8988T (cell line): ENCODE measurements around the gene SLC41A1.
"Not testable (repeated sequence)": the region's sequence is repeated elsewhere in the genome, so short reads cannot be mapped to it uniquely, and the experiment has no call there.

Experiments used
- DNase-seq: peaks from one replicate; pipeline ENCODE4 v3.0.0; 2011

Gene SLC41A1

GRCh38 chr1:205812878-205813754, at the start of gene SLC41A1:
Gene SLC41A1 (minus strand): TSS chr1:205813198. CDS start chr1:205810441, 2,757 bp downstream.
- peak; percentile 91 for DNase-seq

GRCh38 chr1:205861540-205861939, 48.5 kb upstream of the SLC41A1 start:
- no peak for DNase-seq

- DNase-seq = no peak
Measured at GRCh38 chr1:205858141-205858961, 45.4 kb upstream of the SLC41A1 start.

- not testable (repeated sequence) for DNase-seq
Measured at GRCh38 chr1:205857501-205857900, 44.5 kb upstream of the SLC41A1 start.

GRCh38 chr1:205856433-205856832, 43.4 kb upstream of the SLC41A1 start:
- no peak for DNase-seq

- DNase-seq = no peak
Measured at GRCh38 chr1:205852969-205853368, 40.0 kb upstream of the SLC41A1 start.

- no peak for DNase-seq
Measured at GRCh38 chr1:205851993-205852392, 39.0 kb upstream of the SLC41A1 start.

- peak; percentile 67 for DNase-seq
Measured at GRCh38 chr1:205849619-205850355, 36.8 kb upstream of the SLC41A1 start, which contains the start of gene PM20D1. Gene PM20D1 (minus strand): TSS chr1:205850132. CDS start chr1:205850072, 60 bp downstream.

- no peak for DNase-seq
Measured at GRCh38 chr1:205843036-205843859, 30.2 kb upstream of the SLC41A1 start.

GRCh38 chr1:205842229-205842628, 29.2 kb upstream of the SLC41A1 start:
- no peak for DNase-seq

GRCh38 chr1:205840146-205840923, 27.3 kb upstream of the SLC41A1 start:
- DNase-seq = no peak

- DNase-seq = no peak
Measured at GRCh38 chr1:205837382-205837970, 24.5 kb upstream of the SLC41A1 start.

- DNase-seq = no peak
Measured at GRCh38 chr1:205834751-205835150, 21.8 kb upstream of the SLC41A1 start.

GRCh38 chr1:205832326-205832751, 19.3 kb upstream of the SLC41A1 start:
- no peak for DNase-seq

GRCh38 chr1:205827623-205828022, 14.6 kb upstream of the SLC41A1 start:
- no peak for DNase-seq

- no peak for DNase-seq
Measured at GRCh38 chr1:205826995-205827394, 14.0 kb upstream of the SLC41A1 start.

GRCh38 chr1:205826016-205826806, 13.2 kb upstream of the SLC41A1 start:
- no peak for DNase-seq

GRCh38 chr1:205824180-205824579, 11.2 kb upstream of the SLC41A1 start:
- no peak for DNase-seq

GRCh38 chr1:205823260-205823659, 10.3 kb upstream of the SLC41A1 start:
- not testable (repeated sequence) for DNase-seq

- DNase-seq = no peak
Measured at GRCh38 chr1:205822397-205822796, 9.4 kb upstream of the SLC41A1 start.
